H9 (cell line): ENCODE measurements around the gene CD180. TPM values are rescaled to one million over a fixed set of nuclear protein-coding genes. Genes with fewer than 3 reads are reported as not detected.

ENCODE experiments used
- DNase-seq: peaks from one replicate; pipeline ENCODE4 v3.0.0-alpha.2; 2017
- H2AFZ ChIP-seq: one replicate; pipeline ENCODE4 v1.6.1; 2013; ENCODE audit warnings: mild to moderate bottlenecking, low read length, control low read depth, moderate library complexity
- H2AK5ac ChIP-seq: 2 replicates; pipeline ENCODE4 v1.6.1; 2013; ENCODE audit warnings: low read length, control low read depth, mixed read lengths; ENCODE audit not compliant: insufficient read length
- H2BK120ac ChIP-seq: one replicate; pipeline ENCODE4 v1.6.1; 2013; ENCODE audit warnings: low read depth, mild to moderate bottlenecking, low read length, control low read depth, inconsistent platforms; ENCODE audit not compliant: poor library complexity, severe bottlenecking
- H2BK12ac ChIP-seq: 2 replicates; pipeline ENCODE4 v1.6.1; 2013; ENCODE audit warnings: low read length, control low read depth, mixed read lengths, low read depth; ENCODE audit not compliant: insufficient read length
- H2BK15ac ChIP-seq: 2 replicates; pipeline ENCODE4 v1.6.1; 2013; ENCODE audit warnings: low read depth, low read length, control low read depth
- H2BK20ac ChIP-seq: one replicate; pipeline ENCODE4 v1.6.1; 2013; ENCODE audit warnings: low read depth, mild to moderate bottlenecking, low read length, control low read depth, inconsistent platforms; ENCODE audit not compliant: poor library complexity, severe bottlenecking
- H2BK5ac ChIP-seq: 2 replicates; pipeline ENCODE4 v1.6.1; 2013; ENCODE audit warnings: low read length, control low read depth, mixed read lengths; ENCODE audit not compliant: insufficient read length
- H3K14ac ChIP-seq: 2 replicates; pipeline ENCODE4 v1.6.1; 2013; ENCODE audit warnings: low read length, control low read depth; ENCODE audit not compliant: insufficient read depth
- H3K18ac ChIP-seq: 2 replicates; pipeline ENCODE4 v1.6.1; 2013; ENCODE audit warnings: low read depth, mild to moderate bottlenecking, mixed read lengths, low read length, control low read depth; ENCODE audit not compliant: insufficient read length
- H3K23ac ChIP-seq: 2 replicates; pipeline ENCODE4 v1.6.1; 2013; ENCODE audit warnings: low read length, control low read depth, mixed read lengths, low read depth; ENCODE audit not compliant: insufficient read length
- H3K23me2 ChIP-seq: 2 replicates; pipeline ENCODE4 v1.6.1; 2013; ENCODE audit warnings: low read depth, mild to moderate bottlenecking, mixed read lengths, low read length, control low read depth; ENCODE audit not compliant: insufficient read length, poor library complexity, severe bottlenecking
- H3K27ac ChIP-seq: 2 replicates; pipeline ENCODE4 v1.5.1; 2013; ENCODE audit warnings: low read length, control low read depth, mixed read lengths, low read depth; ENCODE audit not compliant: insufficient read length
- H3K27me3 ChIP-seq: 2 replicates; pipeline ENCODE4 v1.6.1; 2013; ENCODE audit warnings: low read length, control low read depth, inconsistent platforms; ENCODE audit not compliant: insufficient read depth
- H3K4ac ChIP-seq: 2 replicates; pipeline ENCODE4 v1.6.1; 2013; ENCODE audit warnings: low read depth, mild to moderate bottlenecking, control low read depth, inconsistent platforms, low read length, moderate library complexity
- H3K4me1 ChIP-seq: 2 replicates; pipeline ENCODE4 v1.6.1; 2013; ENCODE audit warnings: low read length, control low read depth, inconsistent platforms; ENCODE audit not compliant: insufficient read depth
- H3K4me2 ChIP-seq: 2 replicates; pipeline ENCODE4 v1.6.1; 2013; ENCODE audit warnings: low read length, control low read depth, mixed read lengths; ENCODE audit not compliant: insufficient read length, insufficient read depth
- H3K56ac ChIP-seq: 2 replicates; pipeline ENCODE4 v1.6.1; 2013; ENCODE audit warnings: low read depth, mild to moderate bottlenecking, mixed read lengths, low read length, control low read depth; ENCODE audit not compliant: insufficient read length
- H3K79me1 ChIP-seq: 2 replicates; pipeline ENCODE4 v1.6.1; 2013; ENCODE audit warnings: low read depth, mild to moderate bottlenecking, moderate library complexity, low read length, control low read depth, inconsistent platforms; ENCODE audit not compliant: insufficient read depth, poor library complexity, severe bottlenecking
- H3K79me2 ChIP-seq: 2 replicates; pipeline ENCODE4 v1.6.1; 2013; ENCODE audit warnings: low read length, control low read depth, inconsistent platforms; ENCODE audit not compliant: insufficient read depth
- H3K9ac ChIP-seq: 2 replicates; pipeline ENCODE4 v1.6.1; 2013; ENCODE audit warnings: low read length, control low read depth, mixed read lengths; ENCODE audit not compliant: insufficient read length; ENCODE audit errors: extremely low read depth
- H3K9me3 ChIP-seq: one replicate; pipeline ENCODE4 v1.6.1; 2013; ENCODE audit warnings: low read depth, low read length, inconsistent platforms; ENCODE audit not compliant: control insufficient read depth
- H3T11ph ChIP-seq: one replicate; pipeline ENCODE4 v1.6.1; 2013; ENCODE audit warnings: mild to moderate bottlenecking, low read length, control low read depth, inconsistent platforms
- H4K20me1 ChIP-seq: one replicate; pipeline ENCODE4 v1.6.1; 2013; ENCODE audit not compliant: control insufficient read depth, insufficient read length, insufficient read depth
- H4K5ac ChIP-seq: 2 replicates; pipeline ENCODE4 v1.6.1; 2013; ENCODE audit warnings: low read depth, mild to moderate bottlenecking, mixed read lengths, low read length, control low read depth; ENCODE audit not compliant: insufficient read length
- H4K8ac ChIP-seq: replicated peaks from 2 replicates; pipeline ENCODE4 v1.6.1; 2013; ENCODE audit warnings: low read length, control low read depth, mixed read lengths, low read depth; ENCODE audit not compliant: insufficient read length
- H4K91ac ChIP-seq: 2 replicates; pipeline ENCODE4 v1.6.1; 2013; ENCODE audit warnings: low read depth, mild to moderate bottlenecking, moderate library complexity, mixed read lengths, low read length, control low read depth; ENCODE audit not compliant: insufficient read length
- H3K27ac Mint-ChIP-seq, 3 experiments: 2 replicates in 2 of 3; 3 replicates in 1 of 3; pipeline ENCODE4 v1.8.0; 2020 to 2021; ENCODE audit warnings: mixed read lengths in 3 of 3, mild to moderate bottlenecking in 1 of 3, moderate library complexity in 1 of 3
- H3K27me3 Mint-ChIP-seq: 2 replicates; pipeline ENCODE4 v1.8.0; 2021; ENCODE audit warnings: low read depth, mild to moderate bottlenecking, moderate library complexity, mixed read lengths
- H3K36me3 Mint-ChIP-seq, 3 experiments: 2 replicates in 2 of 3; 3 replicates in 1 of 3; pipeline ENCODE4 v1.8.0; 2020 to 2021; ENCODE audit warnings: low read depth in 3 of 3, mixed read lengths in 3 of 3; ENCODE audit not compliant: insufficient read depth in 1 of 3
- H3K4me1 Mint-ChIP-seq, 2 experiments: 2 replicates each; pipeline ENCODE4 v1.8.0; 2020; ENCODE audit warnings: mixed read lengths in 2 of 2
- H3K4me3 Mint-ChIP-seq, 2 experiments: 2 replicates in 1 of 2; 3 replicates in 1 of 2; pipeline ENCODE4 v1.8.0; 2020 to 2021; ENCODE audit warnings: mild to moderate bottlenecking in 2 of 2, mixed read lengths in 2 of 2, moderate library complexity in 1 of 2
- H3K9me3 Mint-ChIP-seq, 2 experiments: 2 replicates in 1 of 2; 3 replicates in 1 of 2; pipeline ENCODE4 v1.8.0; 2020; ENCODE audit warnings: mild to moderate bottlenecking in 2 of 2, mixed read lengths in 2 of 2, moderate library complexity in 1 of 2
- CTCF ChIP-seq: fragments of 200-600 bp; sonication (generic); conservative IDR thresholded peaks from 3 replicates; pipeline ENCODE4 v1.8.0; 2021; ENCODE audit warnings: antibody characterized with exemption, mild to moderate bottlenecking
- WGBS: extraction: QIAGEN DNeasy Blood & Tissue Kit; methylation state at CpG from one replicate; pipeline ENCODE4 v1.1.7; 2013; ENCODE audit warnings: missing lambda C conversion rate, low lambda C conversion rate, mixed read lengths; ENCODE audit not compliant: insufficient read length; ENCODE audit errors: extremely low coverage; 5-methylcytosine and 5-hydroxymethylcytosine counted together
- total RNA-seq: library from RNA; stranded (reverse); gene quantifications from 2 replicates; pipeline ENCODE4 v1.2.1, GENCODE V29; 2021

CD180 gene
- total RNA-seq, 1 experiment from 2014 or later, result not detected

DNA sequence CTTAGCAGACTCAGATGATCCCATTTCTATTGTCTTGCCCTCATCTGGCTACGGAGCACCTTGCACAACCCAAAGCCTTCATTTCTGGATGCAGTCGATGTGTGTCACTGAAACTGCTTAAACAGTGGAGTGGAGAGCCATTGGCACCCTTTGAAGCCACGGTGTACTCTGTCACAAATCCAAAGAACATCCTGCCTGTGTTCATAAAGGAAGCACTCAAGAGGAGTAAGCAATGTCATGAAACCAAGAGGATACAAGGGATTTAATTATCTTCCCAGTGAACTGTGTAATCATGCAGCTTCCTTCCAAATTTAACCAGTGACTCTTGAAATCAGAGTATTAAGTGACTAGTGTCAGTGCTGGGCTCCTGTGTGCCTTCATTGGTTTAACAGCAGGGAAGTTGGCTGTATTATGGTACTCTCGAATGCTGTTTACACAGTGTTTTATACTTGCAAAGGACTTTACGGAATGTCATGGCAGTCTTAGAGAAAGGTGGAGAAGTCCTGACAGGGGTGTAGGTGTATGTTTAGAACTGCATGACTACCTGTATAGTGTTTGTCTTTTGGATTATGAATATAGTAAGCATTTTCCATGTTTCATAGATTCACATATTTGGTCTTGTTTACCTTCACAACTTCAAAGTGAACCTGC, 41.9 kb downstream of the CD180 start:
- no peak overlapping the region for H2BK15ac ChIP-seq
- H3K27me3 ChIP-seq, result no peaks in the 10 kb centered on the region
- no peaks in the 10 kb centered on the region for H3K79me1 ChIP-seq
- no peak overlapping the region for H3K27ac ChIP-seq
- WGBS, result no CpG with 5 or more reads among the region's 5 CpGs
- no peak overlapping the region for H4K5ac ChIP-seq
- Mint-ChIP-seq H3K27ac (0 out of 7 replicates have a peak overlapping the region, but pooled peaks of 1 of the 3 experiments have one; percentile 30), H3K4me1 (peaks cover 0 to 7% of the 10 kb centered on the region in 2 experiments; a peak in 2 of 4 replicates), H3K27me3 (no peaks in the 10 kb centered on the region), H3K4me3 (no peak overlapping the region), H3K36me3 (no peaks in the 10 kb centered on the region), H3K9me3 (no peaks in the 10 kb centered on the region)
- H2AFZ ChIP-seq, result no peak overlapping the region
- H4K91ac ChIP-seq, result no peak overlapping the region
- no peaks in the 10 kb centered on the region for H3K9me3 ChIP-seq
- no peak overlapping the region for H2BK20ac ChIP-seq
- TF ChIP-seq CTCF, result no peak
- H4K8ac ChIP-seq, result no peak overlapping the region
- H2AK5ac ChIP-seq, result no peak overlapping the region
- no peak overlapping the region for H2BK5ac ChIP-seq
- H3K79me2 ChIP-seq, result no peaks in the 10 kb centered on the region
- no peak overlapping the region for H3K4me2 ChIP-seq
- no peak overlapping the region for H3K14ac ChIP-seq
- no peaks in the 10 kb centered on the region for H3K4me1 ChIP-seq
- H3K23me2 ChIP-seq, result no peaks in the 10 kb centered on the region
- H3K4ac ChIP-seq, result no peak overlapping the region
- H3T11ph ChIP-seq, result no peak overlapping the region
- no peaks in the 10 kb centered on the region for H4K20me1 ChIP-seq
- no peak overlapping the region for H3K9ac ChIP-seq
- DNase-seq, result no peak
- no peak overlapping the region for H3K18ac ChIP-seq
- H2BK12ac ChIP-seq, result no peak overlapping the region
- H3K23ac ChIP-seq, result no peak overlapping the region
- no peak overlapping the region for H3K56ac ChIP-seq
- no peak overlapping the region for H2BK120ac ChIP-seq
